Ovary (tissue), 9 donors: ENCODE results near the gene LAP3. TPM values are rescaled to one million over a fixed set of nuclear protein-coding genes. Genes with fewer than 3 reads are reported as not detected.
"Not testable (repeated sequence)": the region's sequence is repeated elsewhere in the genome, so short reads cannot be mapped to it uniquely, and the experiment has no call there.

Source experiments
- DNase-seq, 5 donors: peaks; one replicate each; pipeline ENCODE4 v3.0.0-alpha.2; 2019 to 2020
- H3K27ac ChIP-seq, 2 donors: fragments of 200-600 bp; one replicate each; pipeline versions ENCODE4 v1.5.1 to v1.8.0; 2019 to 2022
- H3K27me3 ChIP-seq: fragments of 200-600 bp; one replicate; pipeline ENCODE4 v1.8.0; 2022
- H3K36me3 ChIP-seq: fragments of 200-600 bp; sonication (generic); one replicate; pipeline ENCODE4 v1.5.1; 2019
- H3K4me1 ChIP-seq: one replicate; pipeline ENCODE4 v1.8.1; 2013; ENCODE audit warnings: mild to moderate bottlenecking, moderate library complexity; ENCODE audit not compliant: insufficient read depth
- H3K4me3 ChIP-seq: fragments of 200-600 bp; sonication (generic); one replicate; pipeline ENCODE4 v1.5.1; 2017
- H3K9me3 ChIP-seq, 2 donors: fragments of 200-600 bp in 1 of 2; sonication (generic) in 1 of 2; one replicate each; pipeline versions ENCODE4 v1.5.1 to v1.8.1; 2013 to 2019; ENCODE audit warnings: mild to moderate bottlenecking in 1 of 2, moderate library complexity in 1 of 2
- EP300 ChIP-seq: sonication (generic); formaldehyde crosslinking; IDR thresholded peaks from one replicate; pipeline ENCODE4 v1.6.1; 2017; ENCODE audit warnings: antibody characterized with exemption
- POLR2A ChIP-seq: fragments of 450-650 bp; IDR thresholded peaks from one replicate; pipeline ENCODE4 v1.6.1; 2017; ENCODE audit warnings: antibody characterized with exemption, mild to moderate bottlenecking, moderate library complexity
- WGBS, 3 donors: extraction: QIAGEN DNeasy Blood & Tissue Kit in 1 of 3; methylation state at CpG; one replicate each; pipeline versions ENCODE4 v1.1.5 to v1.1.7; 2013 to 2017; 5-methylcytosine and 5-hydroxymethylcytosine counted together
- intact Hi-C, 4 donors: fragments of 100-400 bp; cut with DNase I; formaldehyde crosslinking; loops; one replicate each; pipeline versions ENCODE4 v1.11.0 to v1.15.1; 2022 to 2023
- polyA plus RNA-seq, 2 donors: library from polyadenylated mRNA; stranded (reverse); fragments of 200-250 nt in 1 of 2; fragments of 350-450 nt in 1 of 2; fragmentation: Illumina TruSeq in 1 of 2; extraction: RNeasy Lipid Tissue Mini Kit (QIAGEN cat#74804) in 1 of 2; gene quantifications; one replicate each; pipeline ENCODE4 v1.2.3, GENCODE V29; 2013 to 2014
- total RNA-seq, 7 donors: library from RNA; depleted of rRNA in 2 of 7; stranded (reverse); fragments of >200 nt in 2 of 7; fragmentation: NEBNext Ultra II Directional in 3 of 7; extraction: Animal tissue kit (Norgen Biotek cat#: 25700) in 3 of 7; gene quantifications; one replicate each; pipeline versions ENCODE4 v1.1.0 to v1.2.4, GENCODE V29; 2016 to 2023
- TF ChIP-seq, protein P1 (sequence below), 3 donors: fragments of 450-650 bp in 2 of 3; fragments of 200-600 bp in 1 of 3; IDR thresholded peaks; one replicate each; pipeline versions ENCODE4 v1.5.1 to v1.8.0; 2016 to 2022; ENCODE audit warnings: antibody characterized with exemption in 3 of 3, mild to moderate bottlenecking in 1 of 3
- donor health status: DM: no; HTN: no; CAD: no; lungs with moderate emphysema.
- donor health status: DM: no; HTN: no; CAD: no.
- donor health status: Bipolar disorder and iron deficiency.
- donor health status: DM: yes; HTN: yes; CAD: no.
- donor health status: DM: no; HTN: no; CAD: no.
- donor health status: DM: yes; HTN: yes; CAD: no.

Gene LAP3
- total and polyA plus RNA-seq, 9 donors: 23.5 to 69.0 (median 33.9) TPM

DNA sequence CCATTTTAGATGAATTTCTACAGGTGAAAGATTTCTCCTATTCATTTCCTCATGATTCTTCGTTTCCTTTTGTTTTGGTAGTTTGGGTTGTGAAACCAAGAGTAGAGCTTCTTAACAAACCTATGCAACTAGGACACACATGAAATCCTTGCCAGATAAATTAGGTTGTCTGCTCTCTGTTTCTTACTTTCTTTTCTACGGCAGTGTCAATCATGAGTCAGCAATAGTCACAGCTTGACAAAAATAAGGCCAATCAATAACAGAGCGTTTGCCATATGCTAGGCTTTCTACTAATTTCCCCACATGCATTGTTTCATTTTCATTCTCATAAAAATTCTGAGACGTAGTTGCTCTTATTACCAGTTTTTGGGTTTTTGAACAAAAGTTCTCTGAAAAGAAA lies 41.8 kb upstream of the LAP3 start:
- H3K4me1 ChIP-seq: no peaks in the 10 kb centered on the region
- no peak overlapping the region for H3K4me3 ChIP-seq
- 86 to 95% (median 91%) methylated on average over 4 of the region's 4 CpGs for WGBS, 3 donors
- TF ChIP-seq, protein P1, sequence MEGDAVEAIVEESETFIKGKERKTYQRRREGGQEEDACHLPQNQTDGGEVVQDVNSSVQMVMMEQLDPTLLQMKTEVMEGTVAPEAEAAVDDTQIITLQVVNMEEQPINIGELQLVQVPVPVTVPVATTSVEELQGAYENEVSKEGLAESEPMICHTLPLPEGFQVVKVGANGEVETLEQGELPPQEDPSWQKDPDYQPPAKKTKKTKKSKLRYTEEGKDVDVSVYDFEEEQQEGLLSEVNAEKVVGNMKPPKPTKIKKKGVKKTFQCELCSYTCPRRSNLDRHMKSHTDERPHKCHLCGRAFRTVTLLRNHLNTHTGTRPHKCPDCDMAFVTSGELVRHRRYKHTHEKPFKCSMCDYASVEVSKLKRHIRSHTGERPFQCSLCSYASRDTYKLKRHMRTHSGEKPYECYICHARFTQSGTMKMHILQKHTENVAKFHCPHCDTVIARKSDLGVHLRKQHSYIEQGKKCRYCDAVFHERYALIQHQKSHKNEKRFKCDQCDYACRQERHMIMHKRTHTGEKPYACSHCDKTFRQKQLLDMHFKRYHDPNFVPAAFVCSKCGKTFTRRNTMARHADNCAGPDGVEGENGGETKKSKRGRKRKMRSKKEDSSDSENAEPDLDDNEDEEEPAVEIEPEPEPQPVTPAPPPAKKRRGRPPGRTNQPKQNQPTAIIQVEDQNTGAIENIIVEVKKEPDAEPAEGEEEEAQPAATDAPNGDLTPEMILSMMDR (IDR thresholded peaks at IDR 0.05): no peak
- no peaks in the 10 kb centered on the region for H3K27me3 ChIP-seq
- intact Hi-C loops: no loop called here
- DNase-seq: no peak
- no peak overlapping the region for H3K27ac ChIP-seq
- H3K36me3 ChIP-seq: no peaks in the 10 kb centered on the region
- no peaks in the 10 kb centered on the region for H3K9me3 ChIP-seq

DNA sequence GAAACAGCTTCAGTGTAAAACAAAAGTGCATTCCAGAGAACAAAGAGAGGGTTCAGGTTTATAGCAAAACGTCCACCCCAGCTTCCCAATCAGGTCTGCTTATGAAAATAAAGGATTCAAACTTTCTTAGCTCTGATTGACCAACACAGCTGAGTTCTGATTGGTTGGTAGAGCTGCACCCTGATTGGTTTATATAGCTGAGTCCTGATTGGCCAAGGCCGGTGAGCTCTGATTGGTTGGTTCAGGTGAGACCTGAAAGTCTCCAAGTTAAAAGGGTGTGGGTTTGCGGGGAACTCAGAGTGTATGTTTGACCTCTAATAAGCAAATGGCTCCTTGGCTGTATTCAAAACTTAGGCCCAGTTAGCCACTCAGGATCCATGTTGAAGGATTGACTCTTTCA lies 41.1 kb upstream of the LAP3 start:
- TF ChIP-seq POLR2A (no peak), EP300 (no peak)
- TF ChIP-seq, protein P1 (IDR thresholded peaks at IDR 0.05): no peak
- no peaks in the 10 kb centered on the region for H3K4me1 ChIP-seq
- 68 to 77% (median 73%) methylated on average over 3 of the region's 3 CpGs for WGBS, 3 donors
- DNase-seq: no peak
- no peaks in the 10 kb centered on the region for H3K9me3 ChIP-seq
- H3K27me3 ChIP-seq: no peaks in the 10 kb centered on the region
- no peak overlapping the region for H3K4me3 ChIP-seq
- no peaks in the 10 kb centered on the region for H3K36me3 ChIP-seq
- H3K27ac ChIP-seq: no peak overlapping the region
- intact Hi-C loops: no loop called here

GRCh38 chr4:17537060-17537459 lies 39.9 kb upstream of the LAP3 start:
- H3K9me3 ChIP-seq, H3K27me3 ChIP-seq, H3K36me3 ChIP-seq, H3K4me1 ChIP-seq, intact Hi-C loops, H3K4me3 ChIP-seq, DNase-seq, H3K27ac ChIP-seq: not testable (repeated sequence)
- 87 to 91% (median 88%) methylated on average over 6 of the region's 6 CpGs for WGBS, 3 donors

DNA sequence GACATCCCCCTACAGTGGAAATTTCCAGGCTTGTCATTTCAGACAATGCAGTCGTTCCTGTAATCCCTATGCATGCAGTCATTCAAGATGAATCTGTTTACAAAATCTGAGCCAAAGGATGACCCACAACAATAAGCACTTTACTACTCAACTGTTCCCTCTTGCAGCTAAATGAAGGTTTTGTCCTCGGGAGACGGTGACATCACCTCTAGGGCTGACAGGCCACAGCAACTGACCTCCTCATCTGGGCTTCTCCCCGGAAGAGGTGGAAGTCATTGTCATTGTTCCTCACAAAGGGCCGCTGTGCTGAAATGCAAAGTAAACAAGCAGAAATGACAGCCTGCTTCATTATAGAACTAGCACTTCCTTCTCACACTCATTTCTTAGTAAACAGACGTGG lies 32.8 kb upstream of the LAP3 start:
- H3K27ac ChIP-seq: no peak overlapping the region
- H3K4me1 ChIP-seq: no peaks in the 10 kb centered on the region
- TF ChIP-seq, protein P1 (IDR thresholded peaks at IDR 0.05): no peak
- TF ChIP-seq EP300: no peak
- no peak for TF ChIP-seq POLR2A
- no peak overlapping the region for H3K4me3 ChIP-seq
- DNase-seq: no peak
- H3K27me3 ChIP-seq: no peaks in the 10 kb centered on the region
- WGBS, 3 donors: 50 to 56% (median 52%) methylated on average over 6 of the region's 6 CpGs
- H3K9me3 ChIP-seq: no peaks in the 10 kb centered on the region
- intact Hi-C loops: loop anchor here in 2 of 4 donors (10.0 kb wide), 1 partner anchor 1051 kb away; no protein-coding TSS in a partner anchor
- H3K36me3 ChIP-seq: no peaks in the 10 kb centered on the region

DNA sequence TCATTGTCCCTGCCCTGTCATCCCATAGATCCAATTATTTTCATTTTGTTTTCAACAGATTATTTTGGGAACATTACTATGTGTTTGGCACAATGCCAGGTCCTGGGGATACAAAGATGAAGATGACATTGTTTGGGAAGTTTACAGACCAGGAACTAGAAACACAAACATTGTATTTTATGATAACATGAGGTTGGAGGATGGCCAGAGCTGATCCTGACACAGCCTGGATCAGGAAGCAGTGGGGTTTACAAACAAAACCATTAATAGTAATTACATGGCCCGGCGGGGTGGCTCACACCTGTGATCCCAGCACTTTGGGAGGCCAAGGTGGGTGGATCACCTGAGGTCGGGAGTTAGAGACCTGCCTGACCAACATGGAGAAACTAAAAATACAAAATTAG lies 32.2 kb upstream of the LAP3 start:
- Histone ChIP-seq H3K36me3 (no peaks in the 10 kb centered on the region), H3K9me3 (no peaks in the 10 kb centered on the region), H3K4me1 (no peaks in the 10 kb centered on the region), H3K27me3 (no peaks in the 10 kb centered on the region), H3K27ac (no peak overlapping the region), H3K4me3 (no peak overlapping the region)
- WGBS, 3 donors: 53 to 87% (median 68%) methylated on average over 3 of the region's 3 CpGs
- no peak for TF ChIP-seq POLR2A
- TF ChIP-seq, protein P1 (IDR thresholded peaks at IDR 0.05): no peak
- TF ChIP-seq EP300: no peak
- DNase-seq: no peak
- intact Hi-C loops: loop anchor here in 3 of 4 donors (5.0 to 10.0 kb wide), 2 partner anchors 92 to 1050 kb away; no protein-coding TSS in a partner anchor
